Mucosa of stomach (tissue), 1 donor: ENCODE results near the gene FBXW4.

Source experiments
- H3K27me3 ChIP-seq: one replicate; pipeline ENCODE4 v1.7.0; 2013; ENCODE audit warnings: mild to moderate bottlenecking, low read length; ENCODE audit not compliant: control insufficient read depth, insufficient read depth
- H3K36me3 ChIP-seq: one replicate; pipeline ENCODE4 v1.7.0; 2013; ENCODE audit warnings: low read length; ENCODE audit not compliant: control insufficient read depth, insufficient read depth
- H3K4me1 ChIP-seq: one replicate; pipeline ENCODE4 v1.7.0; 2013; ENCODE audit warnings: mild to moderate bottlenecking, low read length; ENCODE audit not compliant: control insufficient read depth, insufficient read depth
- H3K4me3 ChIP-seq: one replicate; pipeline ENCODE4 v1.7.0; 2013; ENCODE audit warnings: low read length
- H3K9ac ChIP-seq: one replicate; pipeline ENCODE4 v1.7.0; 2013; ENCODE audit warnings: mild to moderate bottlenecking, low read length, moderate library complexity
- H3K9me3 ChIP-seq: one replicate; pipeline ENCODE4 v1.7.0; 2013; ENCODE audit warnings: mild to moderate bottlenecking, low read length, moderate library complexity; ENCODE audit not compliant: control insufficient read depth
- donor health status: Pancreatic carcinoma.

Gene FBXW4

GRCh38 chr10:101565936-101566332, 129.0 kb downstream of the FBXW4 start:
- Histone ChIP-seq H3K27me3 (peaks cover 88% of the 10 kb centered on the region), H3K36me3 (no peaks in the 10 kb centered on the region), H3K9me3 (no peaks in the 10 kb centered on the region), H3K4me1 (peaks cover 20% of the 10 kb centered on the region), H3K9ac (no peak overlapping the region), H3K4me3 (no peak overlapping the region)

- Histone ChIP-seq H3K27me3 (peaks cover 83% of the 10 kb centered on the region), H3K36me3 (no peaks in the 10 kb centered on the region), H3K4me1 (peaks cover 15% of the 10 kb centered on the region), H3K4me3 (no peak overlapping the region), H3K9me3 (no peaks in the 10 kb centered on the region), H3K9ac (no peak overlapping the region)
Observed at GRCh38 chr10:101565370-101565900, 129.5 kb downstream of the FBXW4 start.

- peaks cover 77% of the 10 kb centered on the region for H3K27me3 ChIP-seq
- H3K9ac ChIP-seq = no peak overlapping the region
- H3K4me3 ChIP-seq = no peak overlapping the region
- H3K4me1 ChIP-seq = peaks cover 7% of the 10 kb centered on the region
- H3K9me3 ChIP-seq = no peaks in the 10 kb centered on the region
- H3K36me3 ChIP-seq = no peaks in the 10 kb centered on the region
Observed at GRCh38 chr10:101564490-101564991, 130.4 kb downstream of the FBXW4 start.

GRCh38 chr10:101563497-101564040, 131.4 kb downstream of the FBXW4 start:
- no peak overlapping the region for H3K4me3 ChIP-seq
- no peak overlapping the region for H3K9ac ChIP-seq
- H3K4me1 ChIP-seq = peaks cover 3% of the 10 kb centered on the region
- H3K9me3 ChIP-seq = no peaks in the 10 kb centered on the region
- peaks cover 67% of the 10 kb centered on the region for H3K27me3 ChIP-seq
- H3K36me3 ChIP-seq = no peaks in the 10 kb centered on the region

GRCh38 chr10:101563007-101563406, 132.0 kb downstream of the FBXW4 start:
- Histone ChIP-seq H3K4me1 (peaks cover 7% of the 10 kb centered on the region), H3K27me3 (peaks cover 61% of the 10 kb centered on the region), H3K4me3 (no peak overlapping the region), H3K9me3 (no peaks in the 10 kb centered on the region), H3K9ac (no peak overlapping the region), H3K36me3 (no peaks in the 10 kb centered on the region)

- no peaks in the 10 kb centered on the region for H3K9me3 ChIP-seq
- no peak overlapping the region for H3K9ac ChIP-seq
- H3K4me1 ChIP-seq = peaks cover 8% of the 10 kb centered on the region
- H3K36me3 ChIP-seq = no peaks in the 10 kb centered on the region
- H3K4me3 ChIP-seq = no peak overlapping the region
- H3K27me3 ChIP-seq = peaks cover 53% of the 10 kb centered on the region
Observed at GRCh38 chr10:101562231-101562630, 132.7 kb downstream of the FBXW4 start.

GRCh38 chr10:101561068-101561915, 133.7 kb downstream of the FBXW4 start:
- H3K27me3 ChIP-seq = peaks cover 44% of the 10 kb centered on the region
- no peak overlapping the region for H3K9ac ChIP-seq
- no peak overlapping the region for H3K4me3 ChIP-seq
- H3K36me3 ChIP-seq = no peaks in the 10 kb centered on the region
- peaks cover 6% of the 10 kb centered on the region for H3K4me1 ChIP-seq
- no peaks in the 10 kb centered on the region for H3K9me3 ChIP-seq
